Measurements from ENCODE around the gene PREPL.
A peak's percentile ranks its signal among the peaks of the same experiment; 100 is the strongest.

The PREPL gene

GRCh38 chr2:44291281-44292248, 69.7 kb downstream of the PREPL start:
- peak; percentile 4 for DNase-seq

GRCh38 chr2:44290261-44290660, 71.0 kb downstream of the PREPL start:
- DNase-seq: no peak

DNA sequence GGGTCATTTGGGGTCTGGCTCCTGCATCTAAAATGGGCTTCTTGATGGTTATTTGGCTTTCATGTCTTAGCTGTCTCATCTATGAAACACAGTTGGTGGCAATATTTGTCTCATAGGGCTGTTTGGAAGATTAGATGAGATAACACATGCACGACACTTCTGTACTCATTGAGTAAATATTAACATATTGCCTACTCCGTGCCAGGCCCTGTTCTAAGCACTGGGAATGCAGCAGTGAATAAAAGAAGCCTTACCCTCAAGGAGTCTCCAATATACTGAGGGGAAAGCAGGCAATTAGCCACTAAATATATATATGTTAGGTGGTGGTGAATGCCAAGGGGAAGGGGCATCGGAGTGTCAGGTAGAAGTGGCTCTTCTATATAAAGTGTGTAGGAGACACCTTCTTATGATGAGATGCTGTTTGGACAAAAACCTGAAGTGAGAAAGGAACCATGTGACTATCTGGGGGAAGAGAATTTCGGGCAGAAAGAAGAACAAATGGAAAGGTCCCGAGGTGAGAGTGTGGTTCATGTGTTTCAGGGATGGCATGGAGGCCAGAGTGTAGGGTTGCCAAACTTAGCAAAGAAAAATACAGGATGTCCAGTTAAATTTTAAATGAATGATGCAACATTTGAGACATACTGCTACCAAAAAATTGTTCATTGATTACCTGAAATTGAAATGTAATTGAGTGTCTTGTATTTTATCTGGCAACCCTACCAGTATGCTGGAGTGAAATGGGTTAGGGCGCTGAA, 74.2 kb downstream of the PREPL start:
- no peak for DNase-seq

GRCh38 chr2:44286119-44286883, 75.0 kb downstream of the PREPL start:
- DNase-seq: no peak

- DNase-seq: no peak
These were observed 76.1 kb downstream of the PREPL start for GRCh38 chr2:44285174-44285573.

DNA sequence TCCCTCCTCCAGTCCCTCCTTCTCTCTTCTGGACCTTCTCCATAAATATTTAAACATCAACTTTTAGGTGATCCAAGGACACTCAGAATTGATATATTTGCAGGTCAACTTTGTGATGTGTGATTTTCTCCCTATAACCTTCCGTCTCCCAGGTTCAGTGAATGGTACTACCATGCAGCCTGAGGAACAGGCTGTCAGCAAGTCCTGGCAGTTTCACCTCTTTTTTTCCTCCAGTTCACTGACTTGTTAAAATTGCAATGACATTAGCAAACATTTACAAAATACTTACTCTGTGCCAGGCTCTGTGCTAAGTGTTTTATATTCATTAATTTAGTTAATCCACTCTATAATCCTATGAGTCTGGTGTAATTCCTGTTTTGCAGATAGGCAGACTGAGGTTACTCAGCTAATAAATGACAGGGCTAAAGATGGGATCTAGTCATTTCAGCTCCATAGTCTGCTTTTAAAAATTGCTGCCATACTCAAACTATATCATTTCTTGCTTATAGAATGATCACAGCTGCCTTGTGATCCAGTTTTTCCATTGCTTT, 78.1 kb downstream of the PREPL start:
- DNase-seq: no peak

DNA sequence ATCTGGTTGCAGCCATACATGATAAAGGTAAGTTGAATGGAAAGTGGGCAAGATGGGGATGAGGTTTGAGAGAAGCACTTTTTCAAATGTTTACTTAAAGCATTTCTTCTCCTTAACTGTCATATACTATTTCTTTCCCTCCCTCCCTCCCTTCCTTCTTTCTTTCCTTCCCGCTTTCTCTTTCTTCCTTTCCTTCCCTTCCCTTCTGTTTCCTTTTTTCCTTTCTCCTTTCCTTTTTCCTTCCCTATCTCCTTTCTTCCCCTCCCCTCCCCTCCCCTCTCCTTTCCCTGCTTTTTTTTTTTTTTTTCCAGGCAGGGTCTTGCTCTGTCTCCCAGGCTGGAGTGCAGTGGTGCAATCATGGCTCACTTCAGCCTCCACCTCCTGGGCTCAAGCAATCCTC, 80.4 kb downstream of the PREPL start:
- DNase-seq: no peak

GRCh38 chr2:44277541-44277940, 83.8 kb downstream of the PREPL start:
- DNase-seq: no peak

DNA sequence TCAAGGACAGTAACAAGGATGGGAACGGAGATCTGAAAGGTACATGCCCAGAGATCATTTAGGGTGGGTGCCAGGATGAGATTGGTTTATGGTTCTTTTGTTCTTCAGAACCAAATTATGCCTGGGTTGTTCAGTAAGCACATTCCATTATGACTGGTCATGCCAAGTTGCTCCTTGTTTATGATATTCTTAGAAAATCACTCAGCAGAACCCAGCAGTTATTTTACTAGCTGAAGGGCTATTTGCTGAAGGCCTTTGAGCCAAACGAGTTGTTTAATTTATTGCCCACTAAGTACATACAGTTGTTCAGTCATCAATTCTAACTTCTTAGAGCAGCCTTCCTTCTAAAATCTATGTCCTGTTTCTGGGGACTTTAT, 85.4 kb downstream of the PREPL start:
- no peak for DNase-seq

GRCh38 chr2:44273596-44273995, 87.7 kb downstream of the PREPL start:
- no peak for DNase-seq

DNA sequence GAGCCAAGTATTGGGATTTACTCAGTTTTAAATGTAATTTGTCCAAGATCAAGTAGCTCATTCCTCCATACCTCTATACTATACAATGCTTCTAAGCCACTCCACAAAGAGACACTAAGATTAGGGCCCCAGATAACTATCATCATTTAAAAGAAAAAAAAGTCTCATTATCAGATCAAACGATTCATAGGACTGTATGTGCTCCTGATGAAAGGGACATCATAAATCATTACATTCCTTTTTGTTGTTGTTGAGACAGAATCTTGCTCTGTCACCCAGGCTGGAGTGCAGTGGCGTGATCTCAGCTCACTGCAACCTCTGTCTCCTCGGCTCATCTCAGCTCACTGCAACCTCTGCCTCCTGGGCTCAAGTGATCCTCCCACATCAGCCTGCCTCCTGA, 88.2 kb downstream of the PREPL start:
- no peak for DNase-seq

- DNase-seq: no peak
These were observed 90.0 kb downstream of the PREPL start for GRCh38 chr2:44271296-44271695.

- DNase-seq: no peak
These were observed 91.5 kb downstream of the PREPL start for GRCh38 chr2:44269831-44270230.

GRCh38 chr2:44267796-44268648, 93.3 kb downstream of the PREPL start:
- DNase-seq: no peak

Measured in CD4-positive, alpha-beta T cell treated with Interferon gamma for 1 hour (primary cell).